ENCODE measurements around the gene INPP5K.

Gene INPP5K

DNA sequence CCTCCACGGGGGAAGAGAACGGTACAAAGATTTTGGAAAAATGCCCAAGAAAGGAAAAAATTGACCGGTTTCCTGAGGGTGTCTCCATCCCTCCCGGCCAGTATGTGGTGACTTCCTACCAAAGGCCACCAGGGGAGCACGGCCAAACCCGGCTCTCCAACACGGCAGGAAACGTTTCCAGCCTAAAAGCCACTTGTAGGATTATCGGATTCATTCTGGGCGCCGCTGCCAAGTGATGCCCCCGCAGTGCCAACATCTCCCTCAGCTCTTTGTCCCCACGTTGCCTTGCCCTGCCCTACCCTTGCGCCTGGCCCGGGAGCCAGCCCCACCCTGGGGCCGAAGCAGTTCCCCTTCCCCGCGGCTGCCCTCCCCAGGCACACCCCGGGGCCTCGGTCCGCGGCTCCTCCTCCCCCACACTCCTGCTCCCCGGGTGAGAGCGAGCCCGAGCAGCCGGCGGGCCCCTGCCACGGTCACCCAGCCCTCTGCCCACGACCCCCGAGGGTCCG is 61.1 kb downstream of the INPP5K start:
- TF ChIP-seq SIN3A (IDR thresholded peaks at IDR 0.05; ENCODE audit: borderline replicate concordance, insufficient read depth, low read length), result 0 out of 2 replicates have a peak, but pooled peaks have one; percentile 34
- TF ChIP-seq, protein P1, sequence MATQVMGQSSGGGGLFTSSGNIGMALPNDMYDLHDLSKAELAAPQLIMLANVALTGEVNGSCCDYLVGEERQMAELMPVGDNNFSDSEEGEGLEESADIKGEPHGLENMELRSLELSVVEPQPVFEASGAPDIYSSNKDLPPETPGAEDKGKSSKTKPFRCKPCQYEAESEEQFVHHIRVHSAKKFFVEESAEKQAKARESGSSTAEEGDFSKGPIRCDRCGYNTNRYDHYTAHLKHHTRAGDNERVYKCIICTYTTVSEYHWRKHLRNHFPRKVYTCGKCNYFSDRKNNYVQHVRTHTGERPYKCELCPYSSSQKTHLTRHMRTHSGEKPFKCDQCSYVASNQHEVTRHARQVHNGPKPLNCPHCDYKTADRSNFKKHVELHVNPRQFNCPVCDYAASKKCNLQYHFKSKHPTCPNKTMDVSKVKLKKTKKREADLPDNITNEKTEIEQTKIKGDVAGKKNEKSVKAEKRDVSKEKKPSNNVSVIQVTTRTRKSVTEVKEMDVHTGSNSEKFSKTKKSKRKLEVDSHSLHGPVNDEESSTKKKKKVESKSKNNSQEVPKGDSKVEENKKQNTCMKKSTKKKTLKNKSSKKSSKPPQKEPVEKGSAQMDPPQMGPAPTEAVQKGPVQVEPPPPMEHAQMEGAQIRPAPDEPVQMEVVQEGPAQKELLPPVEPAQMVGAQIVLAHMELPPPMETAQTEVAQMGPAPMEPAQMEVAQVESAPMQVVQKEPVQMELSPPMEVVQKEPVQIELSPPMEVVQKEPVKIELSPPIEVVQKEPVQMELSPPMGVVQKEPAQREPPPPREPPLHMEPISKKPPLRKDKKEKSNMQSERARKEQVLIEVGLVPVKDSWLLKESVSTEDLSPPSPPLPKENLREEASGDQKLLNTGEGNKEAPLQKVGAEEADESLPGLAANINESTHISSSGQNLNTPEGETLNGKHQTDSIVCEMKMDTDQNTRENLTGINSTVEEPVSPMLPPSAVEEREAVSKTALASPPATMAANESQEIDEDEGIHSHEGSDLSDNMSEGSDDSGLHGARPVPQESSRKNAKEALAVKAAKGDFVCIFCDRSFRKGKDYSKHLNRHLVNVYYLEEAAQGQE (IDR thresholded peaks at IDR 0.05; ENCODE audit: insufficient read depth in 1 of 2, low read depth in 2 of 2, low read length in 2 of 2), result no peak

DNA sequence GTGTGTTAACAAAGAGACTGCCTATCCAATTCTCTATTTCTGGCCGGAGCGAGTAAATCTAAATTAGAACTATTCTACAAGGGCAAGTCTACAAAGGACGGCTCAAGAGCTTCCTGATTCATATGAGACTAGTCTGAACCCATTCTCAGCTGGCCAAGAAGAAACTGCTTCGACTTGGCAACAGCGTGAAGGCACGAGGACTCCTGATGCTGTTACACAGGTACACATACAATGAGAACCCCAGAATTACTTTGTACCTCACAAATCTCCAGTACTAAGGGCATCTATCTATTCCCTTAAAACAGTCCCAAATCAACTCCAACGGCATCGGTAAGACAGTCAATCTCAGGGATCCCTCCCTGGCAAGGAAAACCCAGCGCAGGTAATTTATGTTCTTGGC is 61.9 kb downstream of the INPP5K start:
- no peak for TF ChIP-seq SIN3A (IDR thresholded peaks at IDR 0.05; ENCODE audit: borderline replicate concordance, insufficient read depth, low read length)
- TF ChIP-seq POLR2AphosphoS5 (IDR thresholded peaks at IDR 0.05; ENCODE audit: low read depth, low read length), result no peak
- TF ChIP-seq FOXP2 (optimal IDR thresholded peaks at IDR 0.05; ENCODE audit: borderline replicate concordance, extremely low read depth, extremely low read length, insufficient read depth), result no peak
- no peak for TF ChIP-seq TAF1 (IDR thresholded peaks at IDR 0.05; ENCODE audit: borderline replicate concordance, insufficient read depth, low read length)
- TF ChIP-seq, protein P1 (IDR thresholded peaks at IDR 0.05; ENCODE audit: insufficient read depth in 1 of 2, low read depth in 2 of 2, low read length in 2 of 2), result no peak

DNA sequence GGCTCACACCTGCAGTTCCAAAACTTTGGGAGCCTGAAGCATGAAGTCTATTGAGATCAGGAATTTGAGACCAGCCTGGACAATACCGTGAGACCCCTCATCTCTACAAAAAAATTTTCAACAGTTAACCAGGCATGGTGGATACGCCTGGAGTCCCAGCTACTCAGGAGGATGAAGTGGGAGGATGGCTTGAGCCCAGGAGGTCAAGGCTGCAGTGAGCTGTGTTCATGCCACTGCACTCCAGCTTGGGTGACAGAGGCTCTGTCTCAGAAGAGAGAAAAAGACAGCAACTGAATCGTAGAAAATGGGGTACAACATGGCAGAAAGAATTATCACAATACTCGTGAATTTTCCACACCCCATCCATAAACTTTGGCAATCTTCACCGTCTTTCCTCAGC is 63.6 kb downstream of the INPP5K start:
- TF ChIP-seq TAF1 (IDR thresholded peaks at IDR 0.05; ENCODE audit: borderline replicate concordance, insufficient read depth, low read length), result no peak
- no peak for TF ChIP-seq SIN3A (IDR thresholded peaks at IDR 0.05; ENCODE audit: borderline replicate concordance, insufficient read depth, low read length)
- TF ChIP-seq, protein P1 (IDR thresholded peaks at IDR 0.05; ENCODE audit: insufficient read depth in 1 of 2, low read depth in 2 of 2, low read length in 2 of 2), result no peak
- TF ChIP-seq POLR2AphosphoS5 (IDR thresholded peaks at IDR 0.05; ENCODE audit: low read depth, low read length), result no peak
- TF ChIP-seq FOXP2 (optimal IDR thresholded peaks at IDR 0.05; ENCODE audit: borderline replicate concordance, extremely low read depth, extremely low read length, insufficient read depth), result no peak

DNA sequence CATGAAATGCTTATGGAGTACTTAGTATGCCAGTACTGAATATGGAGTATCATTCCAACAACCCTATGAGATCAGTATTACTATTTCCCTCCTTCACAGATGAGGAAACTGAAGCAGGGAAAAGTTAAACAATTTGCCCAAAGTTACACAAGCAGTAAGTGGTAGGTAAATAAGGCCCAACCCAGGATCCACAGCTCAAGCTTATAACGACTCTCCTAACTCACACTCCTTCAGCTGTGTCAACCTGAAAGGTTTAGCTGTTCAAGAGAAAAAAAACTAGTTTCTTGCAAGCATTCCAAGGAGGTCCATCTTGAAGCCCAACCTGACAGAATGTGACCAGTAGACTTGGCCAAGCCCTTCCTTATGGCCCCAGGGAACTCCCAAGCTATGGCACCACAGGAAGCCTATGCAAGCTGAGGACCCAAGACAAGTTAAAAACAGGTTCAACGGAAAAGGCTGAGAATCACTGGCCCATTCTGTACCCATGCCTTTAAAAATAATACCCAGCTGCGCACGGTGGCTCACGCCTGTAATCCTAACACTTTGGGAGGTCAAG is 66.9 kb downstream of the INPP5K start:
- no peak for TF ChIP-seq FOXP2 (optimal IDR thresholded peaks at IDR 0.05; ENCODE audit: borderline replicate concordance, extremely low read depth, extremely low read length, insufficient read depth)
- TF ChIP-seq, protein P1 (IDR thresholded peaks at IDR 0.05; ENCODE audit: insufficient read depth in 1 of 2, low read depth in 2 of 2, low read length in 2 of 2), result no peak
- no peak for TF ChIP-seq TAF1 (IDR thresholded peaks at IDR 0.05; ENCODE audit: borderline replicate concordance, insufficient read depth, low read length)
- no peak for TF ChIP-seq SIN3A (IDR thresholded peaks at IDR 0.05; ENCODE audit: borderline replicate concordance, insufficient read depth, low read length)
- no peak for TF ChIP-seq POLR2AphosphoS5 (IDR thresholded peaks at IDR 0.05; ENCODE audit: low read depth, low read length)

DNA sequence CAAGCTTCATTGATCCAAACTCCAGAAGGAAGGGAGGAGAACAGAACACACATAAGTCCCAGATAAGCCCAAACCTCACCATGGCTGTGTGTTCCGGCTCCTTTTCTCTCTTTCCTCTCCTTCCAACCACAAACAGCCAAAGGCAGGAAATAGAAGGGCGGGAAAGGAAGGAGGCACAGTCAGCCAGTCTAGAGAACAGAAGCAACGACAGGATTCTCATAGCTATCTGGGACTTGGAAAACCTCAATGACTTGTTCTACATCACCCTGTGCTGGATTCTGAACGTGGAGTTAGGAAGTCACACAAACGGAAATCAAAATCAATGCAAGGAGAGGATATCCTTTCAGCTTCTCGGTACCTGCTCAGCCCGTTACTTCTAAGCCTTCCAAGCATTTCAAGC is 69.4 kb downstream of the INPP5K start:
- TF ChIP-seq, protein P1 (IDR thresholded peaks at IDR 0.05; ENCODE audit: insufficient read depth in 1 of 2, low read depth in 2 of 2, low read length in 2 of 2), result no peak
- TF ChIP-seq TAF1 (IDR thresholded peaks at IDR 0.05; ENCODE audit: borderline replicate concordance, insufficient read depth, low read length), result no peak
- 0 out of 2 replicates have a peak, but pooled peaks have one; percentile 36 for TF ChIP-seq POLR2AphosphoS5 (IDR thresholded peaks at IDR 0.05; ENCODE audit: low read depth, low read length)
- TF ChIP-seq SIN3A (IDR thresholded peaks at IDR 0.05; ENCODE audit: borderline replicate concordance, insufficient read depth, low read length), result 0 out of 2 replicates have a peak, but pooled peaks have one; percentile 45
- TF ChIP-seq FOXP2 (optimal IDR thresholded peaks at IDR 0.05; ENCODE audit: borderline replicate concordance, extremely low read depth, extremely low read length, insufficient read depth), result no peak

All from PFSK-1 (cell line).